Measurements from ENCODE around the gene COX6A2.

Gene COX6A2

GRCh38 chr16:31428279-31428597 is at the start of gene COX6A2:
TSS of gene COX6A2 (minus strand) at chr16:31428360. CDS start at chr16:31428325, 35 bp downstream.
- DNase-seq (ENCODE audit: low read depth in 3 of 3), result no peak

- DNase-seq (ENCODE audit: low read depth in 3 of 3), result no peak
These were observed 49.4 kb upstream of the COX6A2 start for GRCh38 chr16:31477220-31478216.

DNA sequence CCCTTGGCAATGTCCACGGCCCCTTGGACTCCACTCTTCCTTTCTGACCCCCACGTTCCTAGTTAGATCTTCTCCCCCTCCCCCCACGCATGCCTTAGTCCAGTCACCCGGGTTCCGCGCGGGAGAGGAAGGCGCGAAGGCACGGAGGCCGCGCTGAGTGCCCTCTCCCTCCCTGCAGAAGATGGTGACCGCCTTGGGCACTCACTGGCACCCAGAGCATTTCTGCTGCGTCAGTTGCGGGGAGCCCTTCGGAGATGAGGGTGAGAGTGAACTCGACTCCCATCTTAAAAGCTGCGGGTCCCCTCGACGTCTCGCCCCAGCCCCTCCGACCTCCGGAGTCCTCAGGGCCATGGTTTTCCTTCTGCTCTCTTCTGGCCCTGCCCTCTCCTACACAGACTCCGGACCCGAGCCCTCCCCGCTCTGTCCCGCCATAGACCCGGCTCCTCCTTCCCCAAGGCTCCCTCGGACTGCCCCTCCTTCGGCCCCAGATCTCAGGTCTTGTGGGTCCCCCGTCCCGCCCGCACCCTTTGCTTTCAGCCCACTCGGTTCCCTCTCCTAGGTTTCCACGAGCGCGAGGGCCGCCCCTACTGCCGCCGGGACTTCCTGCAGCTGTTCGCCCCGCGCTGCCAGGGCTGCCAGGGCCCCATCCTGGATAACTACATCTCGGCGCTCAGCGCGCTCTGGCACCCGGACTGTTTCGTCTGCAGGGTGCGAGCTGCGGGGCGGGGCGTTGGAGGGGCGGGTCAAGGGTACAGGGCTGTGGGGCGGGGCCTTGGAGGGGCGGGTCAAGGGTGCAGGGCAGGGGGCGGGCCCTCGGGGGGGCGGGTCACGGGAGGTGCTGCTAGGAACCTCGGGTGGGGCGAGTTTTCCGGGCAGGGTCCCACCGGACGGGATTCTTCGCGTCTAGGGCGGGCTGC is 48.4 kb upstream of the COX6A2 start:
- DNase-seq (ENCODE audit: low read depth in 3 of 3), result peak; percentile 80 to 90 (median 85)

DNA sequence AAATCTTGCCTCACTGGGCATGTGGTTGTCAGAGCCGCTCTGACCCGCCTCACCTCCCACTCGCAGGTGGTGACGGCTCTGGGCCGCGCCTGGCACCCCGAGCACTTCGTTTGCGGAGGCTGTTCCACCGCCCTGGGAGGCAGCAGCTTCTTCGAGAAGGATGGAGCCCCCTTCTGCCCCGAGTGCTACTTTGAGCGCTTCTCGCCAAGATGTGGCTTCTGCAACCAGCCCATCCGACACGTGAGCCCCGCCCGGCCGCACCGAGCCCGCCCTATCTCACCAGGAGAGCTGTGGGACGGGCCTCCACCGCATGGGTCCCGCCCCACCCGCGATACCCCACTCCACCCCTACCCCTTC is 47.8 kb upstream of the COX6A2 start:
- no peak for DNase-seq (ENCODE audit: low read depth in 3 of 3)

DNA sequence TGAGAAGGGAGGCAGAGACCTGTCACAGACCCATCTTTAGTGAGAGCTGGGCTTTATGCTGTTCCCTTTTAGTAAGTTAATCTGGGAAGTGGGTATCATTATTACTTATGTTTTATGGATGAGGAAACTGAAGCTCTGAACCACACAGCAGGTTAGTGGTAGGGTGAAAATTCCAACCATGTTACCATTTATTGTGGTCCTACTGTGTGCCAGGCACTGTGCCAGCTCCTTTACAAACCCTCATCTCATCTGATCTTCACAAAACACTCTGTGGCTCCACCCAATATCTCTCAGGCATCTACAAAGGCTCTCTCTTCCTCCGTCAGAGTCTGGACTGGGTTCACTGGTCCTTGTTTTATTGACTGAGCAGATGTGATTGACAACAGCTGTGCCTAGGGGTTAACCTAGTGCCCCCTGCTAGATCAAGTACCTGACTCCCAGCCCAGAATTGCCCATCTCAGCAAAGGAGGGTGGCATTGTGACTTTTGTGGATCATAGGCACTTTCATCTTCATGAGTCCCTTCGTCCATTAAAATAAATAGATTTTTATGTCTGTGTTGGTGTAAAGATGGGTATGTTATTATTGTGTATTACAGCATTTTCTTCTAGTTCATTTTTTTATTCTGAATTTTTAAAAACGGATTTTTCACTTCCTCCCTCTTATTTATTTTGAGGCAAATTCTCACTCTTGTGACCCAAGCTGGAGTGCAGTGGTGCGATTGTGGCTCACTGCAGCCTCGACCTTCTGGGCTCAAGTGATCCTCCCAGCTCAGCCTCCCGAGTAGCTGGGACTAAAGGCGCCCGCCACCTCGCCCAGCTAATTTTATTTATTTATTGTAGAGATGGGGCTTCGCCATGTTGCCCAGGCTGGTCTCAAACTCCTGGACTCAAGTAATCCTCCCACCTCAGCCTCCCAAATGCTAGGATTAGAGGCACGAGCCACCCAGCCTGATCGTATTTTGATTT is 46.9 kb upstream of the COX6A2 start:
- DNase-seq (ENCODE audit: low read depth in 3 of 3), result no peak

- no peak for DNase-seq (ENCODE audit: low read depth in 3 of 3)
These were observed 46.1 kb upstream of the COX6A2 start for GRCh38 chr16:31474173-31474714.

DNA sequence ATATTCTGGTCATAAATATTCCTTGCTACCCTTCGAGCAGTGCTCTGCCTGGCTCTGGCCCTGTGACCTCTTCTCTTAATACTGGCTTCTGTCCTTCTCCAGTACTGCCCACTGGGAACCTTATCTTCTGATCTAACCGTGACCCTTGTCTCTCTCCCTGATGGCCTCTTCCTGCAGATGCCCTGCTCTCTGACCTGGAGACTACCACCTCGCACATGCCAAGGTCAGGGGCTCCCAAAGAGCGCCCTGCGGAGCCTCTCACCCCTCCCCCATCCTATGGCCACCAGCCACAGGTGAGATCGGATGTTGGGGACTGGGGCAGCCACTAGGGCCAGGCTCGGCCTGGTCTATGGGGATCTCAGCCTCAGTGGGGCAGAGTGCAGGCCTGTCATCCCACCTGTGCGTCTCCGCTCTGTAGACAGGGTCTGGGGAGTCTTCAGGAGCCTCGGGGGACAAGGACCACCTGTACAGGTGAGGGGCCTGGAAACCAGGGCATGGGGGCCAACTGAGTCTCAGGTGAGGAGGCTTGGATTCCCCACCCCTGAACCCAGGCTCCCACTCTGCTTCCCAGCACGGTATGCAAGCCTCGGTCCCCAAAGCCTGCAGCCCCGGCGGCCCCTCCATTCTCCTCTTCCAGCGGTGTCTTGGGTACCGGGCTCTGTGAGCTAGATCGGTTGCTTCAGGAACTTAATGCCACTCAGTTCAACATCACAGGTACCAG is 45.3 kb upstream of the COX6A2 start:
- no peak for DNase-seq (ENCODE audit: low read depth in 3 of 3)

GRCh38 chr16:31472709-31473203 is 44.6 kb upstream of the COX6A2 start:
- DNase-seq (ENCODE audit: low read depth in 3 of 3), result no peak

DNA sequence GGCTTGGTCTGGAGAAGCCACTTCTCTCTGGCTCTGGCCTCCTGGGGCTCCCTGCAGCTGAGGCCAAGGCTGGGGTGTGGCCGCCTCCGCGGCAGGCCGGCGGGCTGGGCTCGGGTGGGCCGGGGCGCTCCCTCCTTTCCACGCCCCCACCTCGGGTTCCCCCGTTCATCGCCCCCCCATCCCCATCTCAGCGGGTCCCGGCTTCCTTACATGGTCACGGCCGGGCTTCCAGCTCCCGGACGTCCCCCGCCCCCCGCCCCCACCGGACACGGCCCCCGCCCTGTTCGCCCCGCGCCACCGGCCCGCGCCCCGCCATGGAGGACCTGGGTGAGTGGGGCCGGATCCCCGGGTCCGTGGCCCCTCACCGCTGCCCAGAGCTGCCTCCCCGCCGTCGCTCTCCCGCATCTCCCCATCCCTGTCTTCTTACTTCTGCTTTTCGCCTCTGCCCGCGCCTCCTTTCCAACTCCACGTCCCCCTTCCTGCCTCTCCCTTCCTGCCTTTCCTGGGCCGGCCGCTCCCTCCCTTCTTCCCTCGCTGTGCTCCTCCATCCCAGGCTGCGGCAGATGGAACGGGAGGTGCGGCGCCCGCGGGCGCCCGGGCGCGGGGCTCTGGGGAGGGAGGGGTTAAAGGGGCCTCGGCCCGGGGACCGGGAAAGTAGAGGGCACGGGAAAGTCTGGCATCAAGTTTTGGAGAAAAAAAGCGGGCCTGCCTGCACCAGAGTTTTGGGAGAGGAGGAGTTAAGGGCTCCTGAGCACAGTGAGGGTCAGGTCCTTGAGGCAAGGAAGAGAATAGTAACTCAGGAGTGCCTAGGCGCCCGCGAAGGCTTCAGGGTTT is 43.9 kb upstream of the COX6A2 start, which contains the start of gene TGFB1I1:
TGFB1I1 (plus strand) TSS at position 278 of the 834 bp plus-strand sequence; CDS start at position 315, 37 bp downstream.
- no peak for DNase-seq (ENCODE audit: low read depth in 3 of 3)

DNA sequence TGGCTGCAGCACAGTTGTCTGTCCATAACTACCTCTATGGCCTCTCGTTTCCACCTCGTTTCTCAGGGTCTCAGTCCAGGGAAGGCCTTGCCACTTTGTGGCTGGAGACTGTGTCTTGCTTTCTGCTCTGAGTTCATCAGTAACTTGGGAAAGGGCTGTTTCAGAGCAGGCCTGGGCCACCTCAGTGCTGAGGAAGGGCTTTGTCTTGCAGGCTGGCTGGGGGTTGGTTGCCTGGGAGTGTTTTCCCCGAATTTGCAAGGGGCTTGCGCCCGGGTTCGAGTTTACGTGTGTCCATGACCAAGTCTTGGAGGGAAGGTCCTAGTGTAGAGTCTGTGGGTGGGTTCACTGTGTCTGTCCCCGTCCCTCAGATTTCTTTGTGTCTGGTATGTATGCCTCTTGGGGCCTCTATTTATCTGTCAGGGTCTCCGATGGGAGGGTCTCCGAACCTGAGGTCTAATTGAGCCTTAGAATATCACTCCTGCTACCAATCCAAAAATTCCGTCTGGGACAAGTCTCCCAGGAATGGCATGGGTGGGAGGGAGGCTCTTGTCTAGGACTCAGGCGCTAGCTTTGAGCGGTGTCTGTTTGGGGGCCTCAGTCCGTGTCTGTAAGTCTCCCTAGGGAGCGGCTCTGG is 43.2 kb upstream of the COX6A2 start:
- DNase-seq (ENCODE audit: low read depth in 3 of 3), result no peak

DNA sequence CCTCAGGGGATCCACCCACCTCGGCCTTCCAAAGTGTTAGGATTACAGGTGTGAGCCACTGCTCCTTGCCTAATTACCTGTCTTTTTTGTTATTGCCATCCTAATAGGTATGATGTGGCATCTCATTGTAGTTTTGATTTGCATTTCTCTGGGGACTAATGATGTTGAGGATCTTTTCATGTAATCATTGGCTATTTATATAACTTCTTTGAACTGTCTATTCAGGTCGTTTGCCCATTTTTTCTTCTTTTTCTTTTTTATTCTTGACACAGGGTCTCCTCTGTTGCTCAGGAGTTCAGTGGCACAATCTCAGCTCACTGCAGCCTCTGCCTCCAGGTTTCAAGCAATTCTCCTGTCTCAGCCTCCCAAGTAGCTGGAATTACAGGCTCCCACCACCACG is 42.5 kb upstream of the COX6A2 start:
- no peak for DNase-seq (ENCODE audit: low read depth in 3 of 3)

DNA sequence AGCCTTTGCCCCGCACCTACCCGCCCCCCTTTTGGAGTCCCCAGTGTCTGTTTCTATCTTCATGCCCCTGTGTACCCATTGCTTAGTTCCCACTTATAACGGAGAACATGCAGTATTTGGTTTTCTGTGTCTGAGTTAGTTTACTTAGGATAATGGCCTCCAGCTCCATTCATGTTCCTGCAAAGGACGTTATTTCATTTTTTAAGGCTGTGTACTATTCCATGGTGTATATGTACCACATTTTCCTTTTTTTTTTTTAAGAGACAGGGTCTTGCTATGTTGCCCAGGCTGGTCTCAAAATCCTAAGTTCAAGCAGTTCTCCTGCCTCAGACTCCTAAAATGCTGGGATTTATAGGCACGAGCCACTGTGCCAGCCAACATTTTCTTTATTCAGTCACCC is 39.7 kb upstream of the COX6A2 start:
- no peak for DNase-seq (ENCODE audit: low read depth in 3 of 3)

GRCh38 chr16:31467151-31467773 is 39.1 kb upstream of the COX6A2 start:
- no peak for DNase-seq (ENCODE audit: low read depth in 3 of 3)

GRCh38 chr16:31466381-31466841 is 38.3 kb upstream of the COX6A2 start:
- DNase-seq (ENCODE audit: low read depth in 3 of 3), result no peak

- no peak for DNase-seq (ENCODE audit: low read depth in 3 of 3)
These were observed 37.7 kb upstream of the COX6A2 start for GRCh38 chr16:31465788-31466370.

- DNase-seq (ENCODE audit: low read depth in 3 of 3), result no peak
These were observed 36.7 kb upstream of the COX6A2 start for GRCh38 chr16:31464781-31465260.

- DNase-seq (ENCODE audit: low read depth in 3 of 3), result no peak
These were observed 36.2 kb upstream of the COX6A2 start for GRCh38 chr16:31464348-31464769.
